Stimulated activated CD8-positive, alpha-beta memory T cell treated with anti-CD3 and anti-CD28 coated beads, Interleukin-7, amount 100 ng/mL, for 24 hours (primary cell): ENCODE measurements around the gene PDE6B.
A peak's percentile ranks its signal among the peaks of the same experiment; 100 is the strongest.
"Not testable (repeated sequence)": the region's sequence is repeated elsewhere in the genome, so short reads cannot be mapped to it uniquely, and the experiment has no call there.

Experiments used
- DNase-seq: peaks from one replicate; pipeline ENCODE4 v3.0.0-alpha.2; 2020; ENCODE audit warnings: low read depth

Gene PDE6B

DNA sequence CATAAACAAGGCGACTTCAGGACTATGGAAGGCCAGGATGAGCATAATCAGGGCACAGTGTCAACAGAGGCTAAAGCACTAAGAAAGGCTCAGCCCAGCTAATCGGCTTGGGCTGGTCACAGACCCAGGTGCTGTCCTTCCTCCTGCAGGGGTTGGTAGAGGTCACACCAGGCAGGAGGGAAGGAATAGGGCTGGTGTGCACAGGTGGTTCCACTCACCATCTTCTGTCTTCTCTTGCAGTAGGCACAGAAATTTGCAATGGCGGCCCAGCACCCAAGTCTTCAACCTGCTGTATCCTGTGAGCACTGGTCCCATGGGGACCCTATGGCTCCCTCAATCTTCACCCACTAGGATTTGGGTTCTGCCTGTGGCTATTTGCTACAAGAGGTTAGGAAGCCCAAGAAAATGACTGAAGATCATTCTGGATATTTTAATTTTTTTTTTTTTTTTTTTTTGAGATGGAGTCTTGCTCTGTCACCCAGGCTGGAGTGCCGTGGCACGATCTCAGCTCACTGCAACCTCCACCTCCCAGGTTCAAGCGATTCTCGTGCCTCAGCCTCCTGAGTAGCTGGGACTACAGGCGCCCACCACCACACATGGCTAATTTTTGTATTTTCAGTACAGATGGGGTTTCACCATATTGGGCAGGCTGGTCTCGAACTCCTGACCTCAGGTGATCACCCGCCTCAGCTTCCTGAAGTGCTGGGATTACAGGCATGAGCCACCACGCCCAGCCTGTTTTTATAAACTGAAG is 44.6 kb downstream of the PDE6B start:
- DNase-seq: not testable (repeated sequence)

- no peak for DNase-seq
These were observed 46.4 kb downstream of the PDE6B start for GRCh38 chr4:671769-672168.

- no peak for DNase-seq
These were observed 48.1 kb downstream of the PDE6B start for GRCh38 chr4:673349-674091.

GRCh38 chr4:674172-675035 is 49.0 kb downstream of the PDE6B start, which contains the start of the genes ATP5ME and MYL5:
ATP5ME (minus strand) TSS chr4:674276; CDS start chr4:674247, 29 bp downstream.
MYL5 (plus strand) TSS chr4:674542; CDS start chr4:678027, 3,485 bp downstream.
- peak; percentile 90 for DNase-seq

DNA sequence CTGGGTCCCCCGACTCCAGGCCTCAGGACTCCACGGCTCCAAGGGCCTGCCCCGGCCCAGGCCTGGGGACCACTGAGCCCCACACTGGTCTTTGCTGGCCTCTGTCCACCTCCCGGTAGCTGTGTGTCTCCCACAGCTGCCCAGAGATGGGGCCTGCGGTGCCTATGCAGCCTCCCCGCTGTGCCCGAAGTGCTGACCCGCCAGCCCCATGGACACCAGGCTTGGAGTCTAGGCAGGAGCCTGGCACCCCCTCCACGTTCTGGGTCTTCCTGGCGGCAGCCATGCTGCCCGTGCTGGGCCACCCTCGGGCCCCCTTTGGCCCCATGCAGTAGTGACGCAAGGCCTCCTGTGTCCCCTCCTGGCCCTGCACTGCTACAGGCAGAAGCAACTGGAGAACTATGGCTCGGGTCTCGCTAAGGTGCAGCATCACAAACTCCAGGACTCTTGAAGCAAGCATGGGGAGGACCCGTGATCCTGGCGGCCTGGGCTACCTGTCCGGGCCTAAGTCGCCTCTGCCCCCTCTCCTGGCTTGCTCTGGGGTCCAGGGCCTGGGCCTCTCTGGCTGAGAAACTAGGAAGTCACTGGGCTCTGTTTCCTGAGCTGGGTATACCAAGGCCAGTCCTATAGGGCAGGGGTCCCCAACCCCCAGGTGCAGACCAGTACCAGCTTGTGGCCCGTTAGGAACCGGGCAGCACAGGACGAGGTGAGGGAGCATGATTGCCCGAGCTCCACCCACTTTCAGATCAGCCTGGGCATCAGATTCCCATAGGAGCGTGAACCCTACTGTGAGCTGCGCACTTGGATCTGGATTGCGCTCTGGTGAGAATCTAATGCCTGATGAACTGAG is 49.9 kb downstream of the PDE6B start:
- no peak for DNase-seq

GRCh38 chr4:675980-676870 is 50.9 kb downstream of the PDE6B start:
- no peak for DNase-seq

DNA sequence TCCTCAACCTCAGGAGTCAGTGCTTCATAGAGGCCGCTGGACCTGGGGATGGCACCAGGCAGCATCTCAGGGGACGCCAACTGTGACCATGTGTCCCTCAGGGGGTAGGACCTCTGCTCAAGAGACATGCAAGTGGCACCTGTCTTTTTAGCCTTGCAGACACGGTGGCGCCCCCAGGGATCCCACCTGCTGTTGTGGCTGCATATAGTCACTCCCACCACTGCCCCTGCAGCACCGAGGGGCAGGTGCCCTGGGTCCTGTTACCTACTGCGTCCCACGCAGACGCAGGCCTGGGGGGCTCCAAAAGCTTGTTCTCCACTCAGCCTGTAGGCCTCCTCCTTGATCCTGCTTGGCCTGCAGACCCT is 51.5 kb downstream of the PDE6B start:
- no peak for DNase-seq

GRCh38 chr4:677431-678293 is 52.3 kb downstream of the PDE6B start:
- no peak for DNase-seq

GRCh38 chr4:678331-679103 is 53.1 kb downstream of the PDE6B start:
- no peak for DNase-seq

GRCh38 chr4:679104-679481 is 53.7 kb downstream of the PDE6B start:
- no peak for DNase-seq

DNA sequence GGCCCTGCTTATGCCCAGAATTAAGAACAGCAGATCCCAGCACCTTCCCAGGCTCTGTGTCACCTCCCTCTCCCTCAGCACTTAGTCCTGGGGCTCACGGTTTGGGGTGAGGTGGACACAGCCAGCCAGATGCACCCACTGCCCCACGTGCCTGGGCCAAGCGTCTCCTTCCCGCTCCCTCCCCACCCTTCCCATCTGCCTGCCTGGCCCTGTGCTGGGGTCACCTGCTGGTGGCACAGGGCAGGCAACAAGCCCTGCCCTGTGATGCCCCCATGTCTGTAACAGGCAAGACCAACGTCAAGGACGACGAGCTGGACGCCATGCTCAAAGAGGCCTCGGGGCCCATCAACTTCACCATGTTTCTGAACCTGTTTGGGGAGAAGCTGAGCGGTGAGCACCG is 54.3 kb downstream of the PDE6B start:
- no peak for DNase-seq

- no peak for DNase-seq
These were observed 54.7 kb downstream of the PDE6B start for GRCh38 chr4:680091-680490.

DNA sequence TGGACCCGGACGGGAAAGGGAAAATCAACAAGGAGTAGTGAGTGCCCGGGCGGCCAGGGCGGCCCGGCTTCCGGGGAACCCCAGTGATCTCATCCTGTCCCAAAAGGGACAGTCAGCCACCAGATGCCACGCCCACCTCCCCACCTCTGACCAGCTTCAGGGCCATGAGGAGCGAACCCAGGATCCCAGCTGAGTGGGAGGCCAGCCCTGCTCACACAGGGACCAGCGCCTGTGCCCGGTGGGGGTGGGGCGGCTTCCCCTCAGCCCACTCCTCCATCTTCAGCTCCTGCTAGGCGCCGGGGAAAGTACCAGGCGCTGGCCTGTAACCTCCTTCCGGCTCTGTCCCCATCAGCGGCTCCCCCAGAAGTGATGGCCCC is 55.2 kb downstream of the PDE6B start:
- no peak for DNase-seq

GRCh38 chr4:680928-681645 is 55.7 kb downstream of the PDE6B start:
- DNase-seq: no peak

DNA sequence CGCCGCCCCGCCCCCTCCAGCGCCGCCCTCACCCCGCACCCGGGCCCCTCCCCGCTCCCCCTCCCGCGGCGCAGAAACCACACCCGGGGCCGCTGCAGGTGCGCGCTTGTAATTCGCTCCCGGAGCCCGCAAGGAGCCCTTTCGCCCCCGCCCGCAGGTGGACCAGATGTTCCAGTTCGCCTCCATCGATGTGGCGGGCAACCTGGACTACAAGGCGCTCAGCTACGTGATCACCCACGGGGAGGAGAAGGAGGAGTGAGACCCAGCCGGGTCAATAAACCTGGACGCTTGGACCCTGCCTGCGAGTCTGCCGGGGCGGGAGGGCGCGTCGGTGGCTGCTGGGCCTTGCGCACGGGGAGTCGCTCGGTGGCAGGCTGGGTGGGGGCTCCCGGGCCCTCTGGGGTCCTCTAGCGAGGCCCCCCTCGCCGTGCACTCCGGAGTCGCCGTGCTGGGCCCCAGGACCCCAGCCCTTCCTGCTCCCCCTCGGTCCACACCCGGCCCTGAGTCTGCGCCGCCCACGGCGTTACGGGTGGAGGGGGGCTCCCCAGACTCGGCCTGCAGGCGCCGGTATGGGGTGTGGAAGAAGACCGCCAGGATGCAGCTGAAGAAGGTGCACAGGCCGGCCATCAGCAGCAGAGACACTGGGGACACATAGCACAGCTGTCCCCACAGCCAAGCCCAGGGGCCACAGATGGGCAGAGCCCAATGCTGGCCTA is 56.5 kb downstream of the PDE6B start:
- DNase-seq: no peak

- no peak for DNase-seq
These were observed 57.3 kb downstream of the PDE6B start for GRCh38 chr4:682490-683172.
